HG02610 (cell line): ENCODE data around the gene TMC5.

Experiments
- ATAC-seq: cut with Tn5 transposase; IDR thresholded peaks from one replicate; pipeline ENCODE4 v1.9.1; 2021; ENCODE audit warnings: mild to moderate bottlenecking, moderate library complexity; ENCODE audit not compliant: unreplicated experiment

Gene TMC5

GRCh38 chr16:19502395-19503131 is 84.9 kb downstream of the TMC5 start:
- no peak for ATAC-seq

- no peak for ATAC-seq
These were observed 85.9 kb downstream of the TMC5 start for GRCh38 chr16:19503461-19504075.

- no peak for ATAC-seq
These were observed 88.1 kb downstream of the TMC5 start for GRCh38 chr16:19505600-19506303.

- ATAC-seq, result no peak
These were observed 89.3 kb downstream of the TMC5 start for GRCh38 chr16:19506965-19507364.

GRCh38 chr16:19507867-19508266 is 90.2 kb downstream of the TMC5 start:
- ATAC-seq, result no peak

GRCh38 chr16:19512297-19512696 is 94.6 kb downstream of the TMC5 start:
- no peak for ATAC-seq

GRCh38 chr16:19513377-19514053 is 95.8 kb downstream of the TMC5 start:
- ATAC-seq, result no peak

GRCh38 chr16:19515757-19516156 is 98.1 kb downstream of the TMC5 start:
- ATAC-seq, result no peak

GRCh38 chr16:19517424-19518089 is 99.9 kb downstream of the TMC5 start:
- ATAC-seq, result no peak

- ATAC-seq, result no peak
These were observed 100.7 kb downstream of the TMC5 start for GRCh38 chr16:19518388-19518787.

- ATAC-seq, result no peak
These were observed 103.2 kb downstream of the TMC5 start for GRCh38 chr16:19520861-19521331.

GRCh38 chr16:19521471-19522396 is 104.1 kb downstream of the TMC5 start, which contains the start of gene GDE1:
Gene GDE1 (minus strand): TSS chr16:19522098. CDS start chr16:19521964, 134 bp downstream.
- peak; percentile 78 for ATAC-seq

- no peak for ATAC-seq
These were observed 104.7 kb downstream of the TMC5 start for GRCh38 chr16:19522397-19522732.

- no peak for ATAC-seq
These were observed 105.1 kb downstream of the TMC5 start for GRCh38 chr16:19522760-19523159.

- no peak for ATAC-seq
These were observed 105.5 kb downstream of the TMC5 start for GRCh38 chr16:19523184-19523558.

- ATAC-seq, result peak; percentile 68
These were observed 106.1 kb downstream of the TMC5 start, which contains the start of gene CCP110 for GRCh38 chr16:19523559-19524355. Gene CCP110 (plus strand): TSS chr16:19523942. CDS start chr16:19527882, 3,940 bp downstream.

- ATAC-seq, result no peak
These were observed 106.6 kb downstream of the TMC5 start for GRCh38 chr16:19524356-19524615.

- ATAC-seq, result no peak
These were observed 107.1 kb downstream of the TMC5 start for GRCh38 chr16:19524616-19525384.
